ENCODE measurements around the gene FCHO1. TPM values are rescaled to one million over a fixed set of nuclear protein-coding genes. Genes with fewer than 3 reads are reported as not detected.

Gene FCHO1
- total and polyA plus RNA-seq, 2 donors (not counting 3 experiments of a cell fraction or from before 2014, with no cell fraction given) = 0.66 to 1.6 TPM

- TF ChIP-seq JUN (IDR thresholded peaks at IDR 0.05; ENCODE audit: borderline replicate concordance, insufficient read depth, insufficient read length, low read depth) (no peak), FOS (IDR thresholded peaks at IDR 0.05; ENCODE audit: borderline replicate concordance, insufficient read depth, low read length) (no peak), MAX (IDR thresholded peaks at IDR 0.05; ENCODE audit: insufficient read depth, insufficient read length) (no peak), EZH2 (IDR thresholded peaks at IDR 0.05; ENCODE audit: borderline replicate concordance, low read depth, low read length, severe bottlenecking) (no peak), GATA2 (IDR thresholded peaks at IDR 0.05; ENCODE audit: insufficient read depth, insufficient read length, low read depth, low read length) (no peak), MYC (IDR thresholded peaks at IDR 0.05; ENCODE audit: low read depth, low read length) (no peak), CTCF (IDR thresholded peaks at IDR 0.05; ENCODE audit: extremely low read depth in 1 of 2, insufficient read depth in 1 of 2, low read depth in 1 of 2, low read length in 2 of 2) (no peak), POLR2AphosphoS5 (IDR thresholded peaks at IDR 0.05; ENCODE audit: insufficient read depth, low read depth, low read length) (no peak)
- H3K9me3 ChIP-seq (replicated peaks; ENCODE audit: control insufficient read depth, insufficient read depth, low read length) = no peaks in the 10 kb centered on the region
- ChIA-PET POLR2A (no interaction called here), CTCF (no interaction called here)
- no peaks in the 10 kb centered on the region for H3K36me3 ChIP-seq (ENCODE audit: control insufficient read depth in 2 of 2, extremely low read depth in 1 of 2, insufficient read depth in 2 of 2, low read length in 2 of 2)
- H3K9ac ChIP-seq (replicated peaks; ENCODE audit: extremely low read depth, insufficient read depth, low read length) = no peak overlapping the region
- peaks cover 3% of the 10 kb centered on the region for H3K4me1 ChIP-seq (ENCODE audit: control insufficient read depth, extremely low read depth, insufficient read depth, low read length)
- no TSS peak for BruUV-seq (replicated peaks)
- H3K79me2 ChIP-seq (ENCODE audit: control insufficient read depth, insufficient read depth, low read length) = no peaks in the 10 kb centered on the region
- no peak overlapping the region for H3K4me3 ChIP-seq (replicated peaks in 1 of 3; ENCODE audit: insufficient read depth in 1 of 3, low read depth in 1 of 3, low read length in 3 of 3)
- no peaks in the 10 kb centered on the region for H3K9me1 ChIP-seq (replicated peaks; ENCODE audit: control insufficient read depth, extremely low read depth, insufficient read depth, low read length)
- no peak overlapping the region for H3K27ac ChIP-seq (ENCODE audit: insufficient read depth, low read depth, low read length)
- no peak overlapping the region for H2AFZ ChIP-seq (ENCODE audit: low read depth, low read length)
- dilution Hi-C loops (cut with MboI; ENCODE audit: extremely low pct_ligation_motif_present, low sequenced_read_pairs) = no loop called here
- intact Hi-C loops (cut with micrococcal nuclease) = no loop called here
- H3K27me3 ChIP-seq (ENCODE audit: control insufficient read depth in 2 of 2, insufficient read depth in 2 of 2, low read length in 2 of 2) = no peaks in the 10 kb centered on the region
- H3K4me2 ChIP-seq (ENCODE audit: insufficient read depth, low read length) = no peak overlapping the region
- no peaks in the 10 kb centered on the region for H4K20me1 ChIP-seq (replicated peaks; ENCODE audit: control insufficient read depth, extremely low read depth, insufficient read depth, low read length)
- no peak for DNase-seq (ENCODE audit: low read depth, low spot score)
- FAIRE-seq = no peak
Observed at GRCh38 chr19:17764348-17764747, 13.1 kb downstream of the FCHO1 start.
